H1 (cell line): ENCODE data around the gene GOLGB1. TPM values are rescaled to one million over a fixed set of nuclear protein-coding genes. Genes with fewer than 3 reads are reported as not detected.

ENCODE experiments used
- CTCF ChIA-PET: fragments of 300-600 bp; sonication (Branson Sonifier 250); formaldehyde crosslinking; loops from one replicate; lab custom pipeline; 2021; ENCODE audit not compliant: partially characterized antibody; lab: Charles Lee
- POLR2A ChIA-PET: fragments of 300-600 bp; sonication (Branson Sonifier 250); formaldehyde crosslinking; loops from one replicate; lab custom pipeline; 2021; ENCODE audit warnings: inconsistent platforms; ENCODE audit not compliant: partially characterized antibody; lab: Charles Lee
- DNase-seq, 2 experiments: peaks; one replicate each; pipeline versions ENCODE4 v3.0.0 to v3.0.0-alpha.2; 2010 to 2022; ENCODE audit warnings: low spot score in 2 of 2, low read depth in 1 of 2, mixed read lengths in 1 of 2
- FAIRE-seq: peaks from 2 replicates; lab custom pipeline; 2011; peaks lifted over from hg19 to GRCh38; lab: Jason Lieb, UNC
- H2AFZ ChIP-seq: 2 replicates; pipeline ENCODE4 v1.8.1; 2012; ENCODE audit warnings: low read length, inconsistent platforms
- H2AK5ac ChIP-seq: 2 replicates; pipeline ENCODE4 v1.6.1; 2013; ENCODE audit warnings: low read depth, low read length
- H2BK120ac ChIP-seq: replicated peaks from 2 replicates; pipeline ENCODE3; 2013; ENCODE audit warnings: low read depth, low read length, inconsistent platforms
- H2BK12ac ChIP-seq: 2 replicates; pipeline ENCODE4 v1.6.1; 2013; ENCODE audit warnings: low read depth, low read length
- H2BK15ac ChIP-seq: 2 replicates; pipeline ENCODE4 v1.6.1; 2013; ENCODE audit warnings: low read length
- H2BK20ac ChIP-seq: 2 replicates; pipeline ENCODE4 v1.6.1; 2013; ENCODE audit warnings: low read length
- H2BK5ac ChIP-seq: 2 replicates; pipeline ENCODE4 v1.6.1; 2013; ENCODE audit warnings: low read depth, low read length
- H3K14ac ChIP-seq: 2 replicates; pipeline ENCODE4 v1.6.1; 2013; ENCODE audit warnings: inconsistent platforms; ENCODE audit not compliant: insufficient read length
- H3K18ac ChIP-seq: 2 replicates; pipeline ENCODE4 v1.6.1; 2013; ENCODE audit warnings: low read length; ENCODE audit errors: extremely low read depth
- H3K23ac ChIP-seq: 2 replicates; pipeline ENCODE4 v1.6.1; 2013; ENCODE audit warnings: inconsistent platforms; ENCODE audit not compliant: insufficient read length
- H3K23me2 ChIP-seq: 2 replicates; pipeline ENCODE4 v1.6.1; 2013; ENCODE audit warnings: low read depth, low read length
- H3K27ac ChIP-seq: 2 replicates; pipeline ENCODE4 v1.6.1; 2011; ENCODE audit warnings: low read depth, low read length, inconsistent platforms
- H3K27me3 ChIP-seq, 4 experiments: replicated peaks in 1 of 4; 1 replicate in 1 of 4; 2 replicates in 3 of 4; pipeline versions ENCODE4 v1.6.1 to v1.8.1; 2011 to 2013; ENCODE audit warnings: low read length in 3 of 4, mild to moderate bottlenecking in 3 of 4, inconsistent platforms in 2 of 4, mixed read lengths in 2 of 4, moderate library complexity in 1 of 4; ENCODE audit not compliant: control insufficient read depth in 3 of 4, insufficient read depth in 3 of 4; ENCODE audit errors: extremely low read depth in 1 of 4
- H3K36me3 ChIP-seq, 4 experiments: 2 replicates each; pipeline versions ENCODE4 v1.6.1 to v1.8.1; 2011 to 2013; ENCODE audit warnings: mild to moderate bottlenecking in 4 of 4, low read length in 3 of 4, moderate library complexity in 2 of 4, control low read depth in 1 of 4, inconsistent platforms in 1 of 4; ENCODE audit not compliant: insufficient read depth in 4 of 4, control insufficient read depth in 2 of 4
- H3K4ac ChIP-seq: replicated peaks from 2 replicates; pipeline ENCODE3; 2013; ENCODE audit warnings: low read length, low read depth, mixed read lengths, inconsistent platforms; ENCODE audit not compliant: insufficient read length
- H3K4me1 ChIP-seq, 4 experiments: replicated peaks in 1 of 4; 1 replicate in 1 of 4; 2 replicates in 3 of 4; pipeline versions ENCODE4 v1.6.1 to v1.8.1; 2011 to 2013; ENCODE audit warnings: low read length in 3 of 4, inconsistent platforms in 2 of 4, mixed read lengths in 1 of 4; ENCODE audit not compliant: insufficient read depth in 4 of 4, control insufficient read depth in 3 of 4
- H3K4me2 ChIP-seq, 2 experiments: 2 replicates each; pipeline versions ENCODE4 v1.6.1 to v1.8.1; 2011 to 2013; ENCODE audit warnings: low read depth in 2 of 2, low read length in 2 of 2, control low read depth in 1 of 2, inconsistent platforms in 1 of 2, mild to moderate bottlenecking in 1 of 2; ENCODE audit not compliant: insufficient read depth in 1 of 2
- H3K4me3 ChIP-seq, 4 experiments: fragments of 200-600, 300-600 bp in 1 of 4; sonication (generic), shearing (Covaris generic), sonication (Bioruptor Twin) in 1 of 4; 2 replicates each; pipeline versions ENCODE4 v1.5.1 to v1.8.1; 2011 to 2016; ENCODE audit warnings: low read length in 4 of 4, low read depth in 3 of 4, control low read depth in 2 of 4, inconsistent platforms in 2 of 4, mild to moderate bottlenecking in 2 of 4, mixed read lengths in 1 of 4, moderate library complexity in 1 of 4; ENCODE audit not compliant: insufficient read depth in 2 of 4; ENCODE audit errors: extremely low read depth in 1 of 4
- H3K56ac ChIP-seq: replicated peaks from 2 replicates; pipeline ENCODE3; 2013; ENCODE audit warnings: low read depth, mild to moderate bottlenecking, mixed read lengths, low read length, inconsistent platforms; ENCODE audit not compliant: insufficient read length
- H3K79me1 ChIP-seq: 2 replicates; pipeline ENCODE4 v1.6.1; 2013; ENCODE audit warnings: low read depth, low read length, control low read depth
- H3K79me2 ChIP-seq, 2 experiments: 2 replicates each; pipeline versions ENCODE4 v1.6.1 to v1.8.1; 2012 to 2013; ENCODE audit warnings: low read length in 2 of 2, mild to moderate bottlenecking in 2 of 2, inconsistent platforms in 1 of 2; ENCODE audit not compliant: insufficient read depth in 2 of 2, control insufficient read depth in 1 of 2
- H3K9ac ChIP-seq, 4 experiments: replicated peaks in 1 of 4; 1 replicate in 1 of 4; 2 replicates in 3 of 4; pipeline versions ENCODE4 v1.6.1 to v1.8.1; 2011 to 2013; ENCODE audit warnings: low read depth in 3 of 4, low read length in 3 of 4, control low read depth in 2 of 4, mild to moderate bottlenecking in 2 of 4, moderate library complexity in 2 of 4, inconsistent platforms in 1 of 4; ENCODE audit errors: extremely low read depth in 1 of 4
- H3K9me3 ChIP-seq, 2 experiments: 2 replicates each; pipeline versions ENCODE4 v1.6.1 to v1.8.1; 2012 to 2013; ENCODE audit warnings: mild to moderate bottlenecking in 2 of 2, moderate library complexity in 2 of 2, control low read depth in 1 of 2, inconsistent platforms in 1 of 2, low read depth in 1 of 2, low read length in 1 of 2, mixed read lengths in 1 of 2; ENCODE audit not compliant: insufficient read depth in 2 of 2
- H4K20me1 ChIP-seq, 2 experiments: replicated peaks in 1 of 2; 2 replicates each; pipeline versions ENCODE3 to v1.8.1; 2011 to 2013; ENCODE audit warnings: inconsistent platforms in 2 of 2, low read length in 2 of 2, mild to moderate bottlenecking in 1 of 2; ENCODE audit not compliant: insufficient read depth in 2 of 2, control insufficient read depth in 1 of 2
- H4K5ac ChIP-seq: 2 replicates; pipeline ENCODE4 v1.6.1; 2013; ENCODE audit warnings: low read length, low read depth, mixed read lengths, inconsistent platforms; ENCODE audit not compliant: insufficient read length
- H4K8ac ChIP-seq: 2 replicates; pipeline ENCODE4 v1.8.0; 2013; ENCODE audit warnings: mild to moderate bottlenecking, moderate library complexity, low read length, inconsistent platforms; ENCODE audit not compliant: insufficient read depth; ENCODE audit errors: extremely low read depth
- H4K91ac ChIP-seq: replicated peaks from 2 replicates; pipeline ENCODE3; 2013; ENCODE audit warnings: low read length, mixed read lengths, inconsistent platforms; ENCODE audit not compliant: insufficient read length
- PHF8 ChIP-seq: fragments of 200-600 bp; sonication (generic); conservative IDR thresholded peaks from 2 replicates; pipeline ENCODE4 v1.7.1; 2012; ENCODE audit warnings: low read depth, mild to moderate bottlenecking, inconsistent platforms, low read length, moderate library complexity
- polyA plus RNA-seq, 7 experiments: library from polyadenylated mRNA; depleted of rRNA in 3 of 7; stranded (reverse) in 5 of 7; unstranded in 2 of 7; fragments of >200 nt in 5 of 7; fragments of 200-250 nt in 2 of 7; gene quantifications; 1 replicate in 5 of 7; 2 replicates in 1 of 7; 4 replicates in 1 of 7; pipeline versions ENCODE4 v1.2.1 to v1.2.3, GENCODE V29; 2011 to 2013; ENCODE audit warnings: missing spikeins in 2 of 7, mixed read lengths in 2 of 7
- total RNA-seq: library from RNA; stranded (reverse); fragmentation: NEBNext Ultra II Directional; extraction: Animal tissue kit (Norgen Biotek cat#: 25700); gene quantifications from 2 replicates; pipeline ENCODE4 v1.2.1, GENCODE V29; 2021

The GOLGB1 gene
- total and polyA plus RNA-seq, 2 of the 8 experiments (the other 6 are each of a cell fraction or from before 2014, with no cell fraction given), result 5.9 to 28.5 TPM

DNA sequence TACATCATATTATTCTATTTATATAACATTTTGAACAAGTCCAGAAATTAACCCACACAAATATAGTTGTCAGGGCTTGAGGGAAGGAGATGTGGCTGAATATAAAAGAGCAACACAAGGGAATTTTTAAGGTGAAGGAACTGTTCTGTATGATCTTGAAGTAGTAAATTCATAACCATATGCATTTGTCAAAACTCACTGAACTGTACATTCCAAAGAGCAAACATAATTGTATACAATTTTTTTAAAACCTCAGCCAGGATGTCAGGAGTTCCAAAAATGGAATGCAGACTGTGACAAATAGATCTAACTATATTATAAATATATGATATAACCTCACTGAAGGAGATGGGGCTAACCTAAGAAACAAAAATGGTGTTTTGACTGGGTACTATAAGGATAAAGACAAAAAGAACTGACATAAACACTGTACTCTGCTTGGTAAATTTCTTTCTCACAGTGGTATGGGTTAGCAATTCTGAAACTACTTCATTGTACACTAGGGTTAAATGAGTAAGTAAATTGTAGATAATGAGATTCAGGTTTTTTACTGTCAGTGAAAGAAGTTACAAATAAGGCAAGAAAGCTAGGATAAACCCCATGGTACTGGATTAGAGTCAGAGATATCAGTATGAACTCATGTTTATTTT lies 14.4 kb downstream of the GOLGB1 start:
- no peak overlapping the region for H2BK15ac ChIP-seq
- no peak for DNase-seq
- no peak overlapping the region for H3K4me2 ChIP-seq
- no peak overlapping the region for H3K23ac ChIP-seq
- no peak overlapping the region for H3K56ac ChIP-seq
- H3K27ac ChIP-seq, result no peak overlapping the region
- H4K8ac ChIP-seq, result no peak overlapping the region
- no peak overlapping the region for H2BK120ac ChIP-seq
- no peak for TF ChIP-seq PHF8
- ChIA-PET CTCF (interaction anchor here (0.5 to 1.4 kb wide), 3 partner anchors 11 to 141 kb away, joined by 3 read pairs; no protein-coding TSS in a partner anchor), POLR2A (no interaction called here)
- H3K36me3 ChIP-seq, result no peaks in the 10 kb centered on the region
- H2AK5ac ChIP-seq, result no peak overlapping the region
- H3K4ac ChIP-seq, result no peak overlapping the region
- no peak overlapping the region for H3K4me3 ChIP-seq
- no peaks in the 10 kb centered on the region for H3K27me3 ChIP-seq
- H2BK5ac ChIP-seq, result no peak overlapping the region
- peaks cover 0 to 56% of the 10 kb centered on the region in 2 experiments; a peak in 2 of 4 replicates for H3K79me2 ChIP-seq
- H3K9me3 ChIP-seq, result no peaks in the 10 kb centered on the region
- H2AFZ ChIP-seq, result no peak overlapping the region
- no peak for FAIRE-seq
- no peak overlapping the region for H3K9ac ChIP-seq
- no peaks in the 10 kb centered on the region for H3K4me1 ChIP-seq
- H4K20me1 ChIP-seq, result peaks cover 0 to 3% of the 10 kb centered on the region in 2 experiments
- no peaks in the 10 kb centered on the region; the same call in 1 of the 2 replicates for H3K79me1 ChIP-seq
- H3K23me2 ChIP-seq, result no peaks in the 10 kb centered on the region
- no peak overlapping the region for H3K14ac ChIP-seq
- no peak overlapping the region for H3K18ac ChIP-seq
- no peak overlapping the region for H4K91ac ChIP-seq
- no peak overlapping the region for H4K5ac ChIP-seq
- H2BK12ac ChIP-seq, result no peak overlapping the region
- no peak overlapping the region for H2BK20ac ChIP-seq
